ENCODE measurements around the gene MRM1.
A peak's percentile ranks its signal among the peaks of the same experiment; 100 is the strongest.

MRM1 gene

GRCh38 chr17:36593656-36594316 lies 7.6 kb upstream of the MRM1 start:
- peak; percentile 65 for DNase-seq (ENCODE audit: low read depth)
- H3K4me3 ChIP-seq (ENCODE audit: low read depth, low read length), result no peak overlapping the region
- TF ChIP-seq CTCF (IDR thresholded peaks at IDR 0.05; ENCODE audit: control insufficient read depth, extremely low read depth, insufficient read depth), result no peak

- no peak for TF ChIP-seq CTCF (IDR thresholded peaks at IDR 0.05; ENCODE audit: control insufficient read depth, extremely low read depth, insufficient read depth)
- DNase-seq (ENCODE audit: low read depth), result no peak
These were observed 6.6 kb upstream of the MRM1 start for GRCh38 chr17:36594626-36595401.

GRCh38 chr17:36597226-36597625 lies 4.2 kb upstream of the MRM1 start:
- H3K4me3 ChIP-seq (ENCODE audit: low read depth, low read length), result no peak overlapping the region
- no peak for TF ChIP-seq CTCF (IDR thresholded peaks at IDR 0.05; ENCODE audit: control insufficient read depth, extremely low read depth, insufficient read depth)
- DNase-seq (ENCODE audit: low read depth), result no peak

More at GRCh38 chr17:36594626-36595401, 6.6 kb upstream of the MRM1 start:
- H3K4me3 ChIP-seq (ENCODE audit: low read depth, low read length), result no peak overlapping the region

- no peak overlapping the region for H3K4me3 ChIP-seq (ENCODE audit: low read depth, low read length)
- no peak for TF ChIP-seq CTCF (IDR thresholded peaks at IDR 0.05; ENCODE audit: control insufficient read depth, extremely low read depth, insufficient read depth)
These were observed 3.3 kb upstream of the MRM1 start for GRCh38 chr17:36597866-36598777.

DNA sequence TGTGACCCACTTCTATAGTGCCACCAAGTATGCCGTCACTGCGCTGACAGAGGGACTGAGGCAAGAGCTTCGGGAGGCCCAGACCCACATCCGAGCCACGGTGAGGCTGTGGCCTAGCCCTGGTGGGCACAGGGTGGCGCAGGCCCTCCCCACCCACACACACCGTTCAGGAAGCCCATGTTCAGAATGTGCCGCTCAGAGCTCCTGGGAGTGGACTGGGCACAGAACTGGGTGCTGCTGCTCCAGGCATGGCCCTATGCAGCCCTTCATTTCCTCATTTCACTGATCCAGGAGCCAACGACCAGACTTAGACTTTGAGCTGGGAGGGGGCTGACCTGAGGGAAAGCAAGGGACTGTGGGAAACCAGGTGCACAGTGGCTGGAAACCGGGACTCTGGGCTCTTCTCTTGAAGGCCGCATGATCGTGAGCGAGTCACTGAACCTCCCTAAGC lies 2.4 kb upstream of the MRM1 start:
- no peak overlapping the region for H3K4me3 ChIP-seq (ENCODE audit: low read depth, low read length)
- no peak for DNase-seq (ENCODE audit: low read depth)
- TF ChIP-seq CTCF (IDR thresholded peaks at IDR 0.05; ENCODE audit: control insufficient read depth, extremely low read depth, insufficient read depth), result no peak

More at GRCh38 chr17:36597866-36598777, 3.3 kb upstream of the MRM1 start:
- DNase-seq (ENCODE audit: low read depth), result no peak

DNA sequence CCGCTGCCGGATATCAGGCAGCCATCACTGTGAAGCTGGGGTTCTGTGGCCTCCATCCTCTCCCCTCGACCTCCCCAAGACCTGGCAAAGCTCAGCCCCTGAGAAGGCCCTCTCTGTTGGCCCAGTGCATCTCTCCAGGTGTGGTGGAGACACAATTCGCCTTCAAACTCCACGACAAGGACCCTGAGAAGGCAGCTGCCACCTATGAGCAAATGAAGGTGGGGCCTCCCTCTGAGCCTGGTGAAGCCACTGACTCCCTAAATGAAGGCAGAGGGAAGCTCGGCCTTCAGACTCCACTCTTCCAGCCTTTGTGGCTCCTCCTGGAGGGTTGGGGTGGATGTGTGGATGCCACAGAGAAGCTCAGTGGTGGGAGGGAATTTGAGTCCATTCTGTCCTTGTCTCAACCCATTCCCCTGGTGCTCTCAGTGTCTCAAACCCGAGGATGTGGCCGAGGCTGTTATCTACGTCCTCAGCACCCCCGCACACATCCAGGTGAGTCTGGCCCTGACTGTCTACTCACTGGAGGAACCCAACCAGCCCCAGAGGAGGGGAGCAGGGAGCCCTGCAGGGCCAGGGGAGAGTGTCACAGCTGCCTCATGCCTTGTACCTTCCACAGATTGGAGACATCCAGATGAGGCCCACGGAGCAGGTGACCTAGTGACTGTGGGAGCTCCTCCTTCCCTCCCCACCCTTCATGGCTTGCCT lies 1.7 kb upstream of the MRM1 start:
- no peak for DNase-seq (ENCODE audit: low read depth)
- no peak for TF ChIP-seq CTCF (IDR thresholded peaks at IDR 0.05; ENCODE audit: control insufficient read depth, extremely low read depth, insufficient read depth)
- H3K4me3 ChIP-seq (ENCODE audit: low read depth, low read length), result no peak overlapping the region

Data from LNCaP clone FGC (cell line).